Measurements from ENCODE around the gene CYP3A4.
"Not testable (repeated sequence)": the region's sequence is repeated elsewhere in the genome, so short reads cannot be mapped to it uniquely, and the experiment has no call there.

Gene CYP3A4

GRCh38 chr7:99779949-99780348, 4.0 kb downstream of the CYP3A4 start:
- H3K9me2 ChIP-seq (replicated peaks; ENCODE audit: insufficient read depth, low read length), result no peaks in the 10 kb centered on the region
- no peak overlapping the region for H3K9ac ChIP-seq (ENCODE audit: low read length)
- H3K36me3 ChIP-seq (replicated peaks; ENCODE audit: insufficient read depth, low read length), result no peaks in the 10 kb centered on the region
- H3K27me3 ChIP-seq (replicated peaks; ENCODE audit: insufficient read depth, low read length), result no peaks in the 10 kb centered on the region
- H3K4me2 ChIP-seq (ENCODE audit: low read depth, low read length), result no peak overlapping the region
- no peak overlapping the region for H2AFZ ChIP-seq (ENCODE audit: low read length)
- DNase-seq, result no peak
- no peaks in the 10 kb centered on the region for H3K79me2 ChIP-seq (ENCODE audit: low read length)
- no peaks in the 10 kb centered on the region for H3K4me1 ChIP-seq (ENCODE audit: low read length)
- H3K27ac ChIP-seq (ENCODE audit: low read length), result no peak overlapping the region
- TF ChIP-seq EZH2phosphoT487 (IDR thresholded peaks at IDR 0.05; ENCODE audit: low read length) (no peak), EZH2 (optimal IDR thresholded peaks at IDR 0.05; ENCODE audit: low read depth, low read length) (no peak)
- TF ChIP-seq, protein P1, sequence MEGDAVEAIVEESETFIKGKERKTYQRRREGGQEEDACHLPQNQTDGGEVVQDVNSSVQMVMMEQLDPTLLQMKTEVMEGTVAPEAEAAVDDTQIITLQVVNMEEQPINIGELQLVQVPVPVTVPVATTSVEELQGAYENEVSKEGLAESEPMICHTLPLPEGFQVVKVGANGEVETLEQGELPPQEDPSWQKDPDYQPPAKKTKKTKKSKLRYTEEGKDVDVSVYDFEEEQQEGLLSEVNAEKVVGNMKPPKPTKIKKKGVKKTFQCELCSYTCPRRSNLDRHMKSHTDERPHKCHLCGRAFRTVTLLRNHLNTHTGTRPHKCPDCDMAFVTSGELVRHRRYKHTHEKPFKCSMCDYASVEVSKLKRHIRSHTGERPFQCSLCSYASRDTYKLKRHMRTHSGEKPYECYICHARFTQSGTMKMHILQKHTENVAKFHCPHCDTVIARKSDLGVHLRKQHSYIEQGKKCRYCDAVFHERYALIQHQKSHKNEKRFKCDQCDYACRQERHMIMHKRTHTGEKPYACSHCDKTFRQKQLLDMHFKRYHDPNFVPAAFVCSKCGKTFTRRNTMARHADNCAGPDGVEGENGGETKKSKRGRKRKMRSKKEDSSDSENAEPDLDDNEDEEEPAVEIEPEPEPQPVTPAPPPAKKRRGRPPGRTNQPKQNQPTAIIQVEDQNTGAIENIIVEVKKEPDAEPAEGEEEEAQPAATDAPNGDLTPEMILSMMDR (IDR thresholded peaks at IDR 0.05; ENCODE audit: low read length), result no peak
- no peaks in the 10 kb centered on the region for H3K9me3 ChIP-seq (replicated peaks; ENCODE audit: insufficient read depth, low read length)
- H3K4me3 ChIP-seq (ENCODE audit: low read length), result no peak overlapping the region
- no peaks in the 10 kb centered on the region for H4K20me1 ChIP-seq (ENCODE audit: insufficient read depth, low read length)
- no peaks in the 10 kb centered on the region for H3F3A ChIP-seq (ENCODE audit: insufficient read depth, low read length)

GRCh38 chr7:99778880-99779279, 5.1 kb downstream of the CYP3A4 start:
- Histone ChIP-seq H3K4me2 (ENCODE audit: low read depth, low read length) (no peak overlapping the region), H3K79me2 (ENCODE audit: low read length) (no peaks in the 10 kb centered on the region), H2AFZ (ENCODE audit: low read length) (no peak overlapping the region), H4K20me1 (ENCODE audit: insufficient read depth, low read length) (no peaks in the 10 kb centered on the region), H3K9ac (ENCODE audit: low read length) (no peak overlapping the region), H3K4me1 (ENCODE audit: low read length) (no peaks in the 10 kb centered on the region), H3K9me3 (replicated peaks; ENCODE audit: insufficient read depth, low read length) (no peaks in the 10 kb centered on the region), H3K4me3 (ENCODE audit: low read length) (no peak overlapping the region), H3K36me3 (replicated peaks; ENCODE audit: insufficient read depth, low read length) (no peaks in the 10 kb centered on the region), H3F3A (ENCODE audit: insufficient read depth, low read length) (no peaks in the 10 kb centered on the region), H3K27me3 (replicated peaks; ENCODE audit: insufficient read depth, low read length) (no peaks in the 10 kb centered on the region), H3K27ac (ENCODE audit: low read length) (no peak overlapping the region), H3K9me2 (replicated peaks; ENCODE audit: insufficient read depth, low read length) (no peaks in the 10 kb centered on the region)
- no peak for DNase-seq
- no peak for TF ChIP-seq EZH2phosphoT487 (IDR thresholded peaks at IDR 0.05; ENCODE audit: low read length)

DNA sequence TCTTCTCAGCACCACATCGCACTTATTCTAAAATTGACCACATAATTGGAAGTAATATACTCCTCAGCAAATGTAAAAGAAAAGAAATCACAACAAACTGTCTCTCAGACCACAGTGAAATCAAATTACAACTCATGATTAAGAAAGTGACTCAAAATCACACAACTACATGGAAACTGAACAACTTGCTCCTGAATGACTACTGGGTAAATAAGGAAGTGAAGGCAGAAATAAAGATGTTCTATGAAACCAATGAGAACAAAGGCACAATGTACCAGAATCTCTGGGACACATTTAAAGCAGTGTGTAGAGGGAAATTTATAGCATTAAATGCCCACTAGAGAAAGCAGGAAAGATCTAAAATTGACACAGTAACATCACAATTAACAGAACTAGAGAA, 10.6 kb downstream of the CYP3A4 start:
- not testable (repeated sequence) for H3K79me2 ChIP-seq (ENCODE audit: low read length); H4K20me1 ChIP-seq (ENCODE audit: insufficient read depth, low read length); H3K27ac ChIP-seq (ENCODE audit: low read length); H3K9me3 ChIP-seq (replicated peaks; ENCODE audit: insufficient read depth, low read length); H3K9ac ChIP-seq (ENCODE audit: low read length); H3K4me1 ChIP-seq (ENCODE audit: low read length); H3K9me2 ChIP-seq (replicated peaks; ENCODE audit: insufficient read depth, low read length); H3K4me3 ChIP-seq (ENCODE audit: low read length); H3K36me3 ChIP-seq (replicated peaks; ENCODE audit: insufficient read depth, low read length); H2AFZ ChIP-seq (ENCODE audit: low read length); H3F3A ChIP-seq (ENCODE audit: insufficient read depth, low read length); DNase-seq; H3K4me2 ChIP-seq (ENCODE audit: low read depth, low read length)
- H3K27me3 ChIP-seq (replicated peaks; ENCODE audit: insufficient read depth, low read length), result peaks cover 17% of the 10 kb centered on the region

DNA sequence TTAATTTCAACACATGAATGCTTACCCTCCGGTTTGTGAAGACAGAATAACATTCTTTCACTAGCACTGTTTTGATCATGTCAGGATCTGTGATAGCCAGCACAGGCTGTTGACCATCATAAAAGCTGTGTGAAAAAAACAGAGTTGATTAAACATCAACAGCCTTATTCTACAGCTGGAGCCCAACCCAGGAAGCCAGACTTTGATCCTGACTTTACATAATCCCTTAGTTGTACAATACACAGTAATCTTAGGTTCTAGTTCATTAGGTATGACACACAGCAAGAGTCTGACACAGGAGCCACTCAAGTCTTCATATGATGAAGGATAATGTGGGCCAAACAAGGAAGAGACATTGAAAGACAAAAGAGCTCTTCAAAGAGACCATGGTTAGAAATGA, 11.4 kb downstream of the CYP3A4 start:
- no peak for DNase-seq
- H3K36me3 ChIP-seq (replicated peaks; ENCODE audit: insufficient read depth, low read length), result no peaks in the 10 kb centered on the region; the same call in 1 of the 2 replicates
- H3K9ac ChIP-seq (ENCODE audit: low read length), result no peak overlapping the region
- H3K4me3 ChIP-seq (ENCODE audit: low read length), result no peak overlapping the region
- H3F3A ChIP-seq (ENCODE audit: insufficient read depth, low read length), result peaks cover under 1% of the 10 kb centered on the region; the same call in 1 of the 2 replicates
- H3K79me2 ChIP-seq (ENCODE audit: low read length), result no peaks in the 10 kb centered on the region
- no peaks in the 10 kb centered on the region for H3K9me2 ChIP-seq (replicated peaks; ENCODE audit: insufficient read depth, low read length)
- no peaks in the 10 kb centered on the region for H3K9me3 ChIP-seq (replicated peaks; ENCODE audit: insufficient read depth, low read length)
- no peak overlapping the region for H2AFZ ChIP-seq (ENCODE audit: low read length)
- H3K27ac ChIP-seq (ENCODE audit: low read length), result no peak overlapping the region
- peaks cover 11% of the 10 kb centered on the region for H3K4me1 ChIP-seq (ENCODE audit: low read length)
- TF ChIP-seq, protein P1 (IDR thresholded peaks at IDR 0.05; ENCODE audit: low read length), result no peak
- TF ChIP-seq EZH2 (optimal IDR thresholded peaks at IDR 0.05; ENCODE audit: low read depth, low read length) (no peak), EZH2phosphoT487 (IDR thresholded peaks at IDR 0.05; ENCODE audit: low read length) (no peak)
- H3K4me2 ChIP-seq (ENCODE audit: low read depth, low read length), result no peak overlapping the region
- H3K27me3 ChIP-seq (replicated peaks; ENCODE audit: insufficient read depth, low read length), result peaks cover 17% of the 10 kb centered on the region
- H4K20me1 ChIP-seq (ENCODE audit: insufficient read depth, low read length), result no peaks in the 10 kb centered on the region

GRCh38 chr7:99769494-99769893, 14.5 kb downstream of the CYP3A4 start:
- peaks cover 37% of the 10 kb centered on the region for H3K27me3 ChIP-seq (replicated peaks; ENCODE audit: insufficient read depth, low read length)
- H3K9ac ChIP-seq (ENCODE audit: low read length); DNase-seq; H3K4me2 ChIP-seq (ENCODE audit: low read depth, low read length); H3K27ac ChIP-seq (ENCODE audit: low read length); H3K79me2 ChIP-seq (ENCODE audit: low read length); H3K9me3 ChIP-seq (replicated peaks; ENCODE audit: insufficient read depth, low read length); H2AFZ ChIP-seq (ENCODE audit: low read length); H3F3A ChIP-seq (ENCODE audit: insufficient read depth, low read length); H3K4me3 ChIP-seq (ENCODE audit: low read length); H4K20me1 ChIP-seq (ENCODE audit: insufficient read depth, low read length); H3K36me3 ChIP-seq (replicated peaks; ENCODE audit: insufficient read depth, low read length); H3K9me2 ChIP-seq (replicated peaks; ENCODE audit: insufficient read depth, low read length): not testable (repeated sequence)
- H3K4me1 ChIP-seq (ENCODE audit: low read length), result peaks cover 15% of the 10 kb centered on the region
